Body of pancreas (tissue), 4 donors: Measurements from ENCODE around the gene ZC3HAV1.

Experiments used
- CTCF ChIP-seq, 7 experiments: fragments of 450-650 bp in 4 of 7; fragments of 200-600 bp in 3 of 7; sonication (generic) in 3 of 7; IDR thresholded peaks; one replicate each; pipeline ENCODE4 v1.5.1; 2016 to 2019; ENCODE audit warnings: antibody characterized with exemption in 7 of 7
- POLR2A ChIP-seq, 3 donors: fragments of 450-650 bp; IDR thresholded peaks; one replicate each; pipeline ENCODE4 v1.6.1; 2016; ENCODE audit warnings: antibody characterized with exemption in 3 of 3, mild to moderate bottlenecking in 2 of 3

DNA sequence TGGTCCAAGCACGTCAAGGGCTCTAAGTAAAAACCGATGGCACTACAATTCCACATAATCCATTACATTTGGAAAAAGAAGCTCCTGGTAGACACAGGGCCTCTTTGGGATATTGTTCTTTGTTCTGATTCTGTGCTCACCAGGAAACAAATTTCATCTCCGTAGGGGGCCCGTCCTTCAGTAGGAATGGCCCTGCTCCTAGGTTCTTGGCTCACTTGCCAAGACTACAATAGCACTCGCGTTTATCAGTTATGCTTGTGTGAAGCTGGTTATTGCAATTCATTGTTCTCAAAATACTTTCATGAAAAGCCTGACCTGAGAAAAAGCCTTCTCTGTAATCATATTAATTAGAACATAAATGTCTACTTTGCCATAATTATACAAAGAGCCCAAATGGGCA lies 63.4 kb downstream of the ZC3HAV1 start:
- TF ChIP-seq CTCF (IDR thresholded peaks at IDR 0.05) (no peak), POLR2A (IDR thresholded peaks at IDR 0.05) (no peak)
